COR-L47 (cell line): ENCODE results near the gene DACH2.
"Not testable (repeated sequence)": the region's sequence is repeated elsewhere in the genome, so short reads cannot be mapped to it uniquely, and the experiment has no call there.

Source experiments
- DNase-seq: peaks from one replicate; lab custom pipeline; 2025; lab: John Stamatoyannopoulos, UW

DACH2 gene

GRCh38 chrX:86148024-86148511 lies at the start of gene DACH2:
TSS of gene DACH2 (plus strand) at chrX:86148451.
- peak; percentile 85 for DNase-seq

- no peak for DNase-seq
Measured at GRCh38 chrX:86102341-86102740, 45.9 kb upstream of the DACH2 start.

- no peak for DNase-seq
Measured at GRCh38 chrX:86103061-86103460, 45.2 kb upstream of the DACH2 start.

GRCh38 chrX:86104526-86104925 lies 43.7 kb upstream of the DACH2 start:
- no peak for DNase-seq

- DNase-seq = no peak
Measured at GRCh38 chrX:86121916-86122315, 26.3 kb upstream of the DACH2 start.

- DNase-seq = no peak
Measured at GRCh38 chrX:86133761-86134160, 14.5 kb upstream of the DACH2 start.

- no peak for DNase-seq
Measured at GRCh38 chrX:86137071-86137470, 11.2 kb upstream of the DACH2 start.

GRCh38 chrX:86141786-86142185 lies 6.5 kb upstream of the DACH2 start:
- no peak for DNase-seq

GRCh38 chrX:86146102-86146501 lies 2.1 kb upstream of the DACH2 start:
- DNase-seq = no peak

- no peak for DNase-seq
Measured at GRCh38 chrX:86148594-86148993, 343 bp downstream of the DACH2 start.

- no peak for DNase-seq
Measured at GRCh38 chrX:86149119-86149518, 868 bp downstream of the DACH2 start.

- no peak for DNase-seq
Measured at GRCh38 chrX:86154553-86154952, 6.3 kb downstream of the DACH2 start.

GRCh38 chrX:86171366-86171765 lies 23.1 kb downstream of the DACH2 start:
- DNase-seq = no peak

GRCh38 chrX:86178906-86179305 lies 30.7 kb downstream of the DACH2 start:
- DNase-seq = no peak

- not testable (repeated sequence) for DNase-seq
Measured at GRCh38 chrX:86181325-86181724, 33.1 kb downstream of the DACH2 start.

- no peak for DNase-seq
Measured at GRCh38 chrX:86192827-86193226, 44.6 kb downstream of the DACH2 start.

- no peak for DNase-seq
Measured at GRCh38 chrX:86194758-86195157, 46.5 kb downstream of the DACH2 start.

GRCh38 chrX:86195343-86195742 lies 47.1 kb downstream of the DACH2 start:
- DNase-seq = no peak

GRCh38 chrX:86197815-86198214 lies 49.6 kb downstream of the DACH2 start:
- DNase-seq = no peak

GRCh38 chrX:86210772-86211171 lies 62.5 kb downstream of the DACH2 start:
- DNase-seq = no peak

GRCh38 chrX:86215260-86215659 lies 67.0 kb downstream of the DACH2 start:
- no peak for DNase-seq

- no peak for DNase-seq
Measured at GRCh38 chrX:86237482-86237881, 89.2 kb downstream of the DACH2 start.

GRCh38 chrX:86241547-86241946 lies 93.3 kb downstream of the DACH2 start:
- no peak for DNase-seq

- no peak for DNase-seq
Measured at GRCh38 chrX:86263526-86263925, 115.3 kb downstream of the DACH2 start.

- no peak for DNase-seq
Measured at GRCh38 chrX:86295293-86295692, 147.0 kb downstream of the DACH2 start.
